Esophagus muscularis mucosa (tissue), 4 donors: ENCODE data around the gene RCOR3. TPM values are rescaled to one million over a fixed set of nuclear protein-coding genes. Genes with fewer than 3 reads are reported as not detected.

Experiments
- DNase-seq: peaks from one replicate; pipeline ENCODE4 v3.0.0-alpha.2; 2017; ENCODE audit errors: extremely low spot score
- H3K27ac ChIP-seq, 4 donors: fragments of 200-600 bp; sonication (generic); replicated peaks in 1 of 4; 1 replicate in 3 of 4; 2 replicates in 1 of 4; pipeline ENCODE4 v1.5.1; 2016 to 2019; ENCODE audit warnings: mild to moderate bottlenecking in 1 of 4
- H3K27me3 ChIP-seq, 4 donors: fragments of 200-600 bp; sonication (generic); one replicate each; pipeline versions ENCODE4 v1.5.1 to v1.6.0; 2016 to 2019
- H3K36me3 ChIP-seq, 4 donors: fragments of 200-600 bp; sonication (generic); one replicate each; pipeline ENCODE4 v1.5.1; 2016 to 2019
- H3K4me1 ChIP-seq, 4 donors: fragments of 200-600 bp; sonication (generic); one replicate each; pipeline ENCODE4 v1.5.1; 2016 to 2019
- H3K4me3 ChIP-seq, 4 donors: fragments of 200-600 bp; sonication (generic); 1 replicate in 2 of 4; 2 replicates in 2 of 4; pipeline ENCODE4 v1.5.1; 2016 to 2019; ENCODE audit warnings: mild to moderate bottlenecking in 4 of 4, moderate library complexity in 1 of 4
- H3K9me3 ChIP-seq, 4 donors: fragments of 200-600 bp; sonication (generic); 1 replicate in 3 of 4; 2 replicates in 1 of 4; pipeline ENCODE4 v1.5.1; 2016 to 2019
- CTCF ChIP-seq, 3 experiments: fragments of 200-600 bp in 2 of 3; fragments of 450-650 bp in 1 of 3; sonication (generic) in 2 of 3; IDR thresholded peaks; one replicate each; pipeline ENCODE4 v1.5.1; 2017 to 2019; ENCODE audit warnings: antibody characterized with exemption in 3 of 3, mild to moderate bottlenecking in 2 of 3, moderate library complexity in 1 of 3
- EP300 ChIP-seq: sonication (generic); formaldehyde crosslinking; IDR thresholded peaks from one replicate; pipeline ENCODE4 v1.6.1; 2017; ENCODE audit warnings: antibody characterized with exemption
- POLR2A ChIP-seq: fragments of 450-650 bp; IDR thresholded peaks from one replicate; pipeline ENCODE4 v1.6.1; 2017; ENCODE audit warnings: antibody characterized with exemption, moderate library complexity, mild to moderate bottlenecking, low read depth
- POLR2AphosphoS5 ChIP-seq, 2 donors: sonication (generic); formaldehyde crosslinking; IDR thresholded peaks; one replicate each; pipeline ENCODE4 v1.6.1; 2017; ENCODE audit warnings: antibody characterized with exemption in 2 of 2
- WGBS: methylation state at CpG from one replicate; pipeline ENCODE4 v1.1.5; 2018; 5-methylcytosine and 5-hydroxymethylcytosine counted together
- intact Hi-C: fragments of 100-400 bp; cut with DNase I; formaldehyde crosslinking; loops from one replicate; pipeline ENCODE4 v1.15.1; 2023
- total RNA-seq, 4 donors: library from RNA; depleted of rRNA; stranded (reverse); fragments of >200 nt; gene quantifications; one replicate each; pipeline versions ENCODE4 v1.1.0 to v1.2.1, GENCODE V29; 2016

The RCOR3 gene
- total RNA-seq, 4 donors from 2014 or later = 21.7 to 38.0 (median 37.7) TPM

GRCh38 chr1:211352465-211352864 lies 93.3 kb downstream of the RCOR3 start:
- Histone ChIP-seq H3K9me3 (no peaks in the 10 kb centered on the region), H3K4me3 (no peak overlapping the region), H3K27me3 (no peaks in the 10 kb centered on the region), H3K27ac (no peak overlapping the region), H3K4me1 (peaks cover 0 to 29% (median 12%) of the 10 kb centered on the region in 4 donors), H3K36me3 (peaks cover 0 to 38% (median 13%) of the 10 kb centered on the region in 4 donors)
- no peak for TF ChIP-seq CTCF (IDR thresholded peaks at IDR 0.05)
- no peak for TF ChIP-seq POLR2A
- no peak for TF ChIP-seq POLR2AphosphoS5 (IDR thresholded peaks at IDR 0.05)
- no peak for TF ChIP-seq EP300
- 96% methylated on average over 2 of the region's 2 CpGs for WGBS
- no peak for DNase-seq
- intact Hi-C loops = no loop called here

- intact Hi-C loops = no loop called here
- peak; percentile 50 to 68 (median 54) for TF ChIP-seq CTCF (IDR thresholded peaks at IDR 0.05)
- TF ChIP-seq POLR2AphosphoS5 (IDR thresholded peaks at IDR 0.05) = no peak
- TF ChIP-seq POLR2A = no peak
- no peak for TF ChIP-seq EP300
- H3K27ac ChIP-seq = no peak overlapping the region
- WGBS = 87% methylated on average over 6 of the region's 8 CpGs
- peaks cover 0 to 43% (median 14%) of the 10 kb centered on the region in 4 donors for H3K36me3 ChIP-seq
- no peak overlapping the region for H3K4me3 ChIP-seq
- no peak for DNase-seq
- H3K4me1 ChIP-seq = peaks cover 0 to 23% (median 6%) of the 10 kb centered on the region in 4 donors
- no peaks in the 10 kb centered on the region for H3K9me3 ChIP-seq
- H3K27me3 ChIP-seq = no peaks in the 10 kb centered on the region
Observed at GRCh38 chr1:211352985-211353515, 93.9 kb downstream of the RCOR3 start.

GRCh38 chr1:211353562-211354212 lies 94.5 kb downstream of the RCOR3 start:
- Histone ChIP-seq H3K36me3 (peaks cover 0 to 44% (median 14%) of the 10 kb centered on the region in 4 donors), H3K4me3 (no peak overlapping the region), H3K27ac (no peak overlapping the region), H3K27me3 (no peaks in the 10 kb centered on the region), H3K4me1 (peaks cover 0 to 17% (median 3%) of the 10 kb centered on the region in 4 donors), H3K9me3 (no peaks in the 10 kb centered on the region)
- TF ChIP-seq CTCF (IDR thresholded peaks at IDR 0.05) (no peak), POLR2AphosphoS5 (IDR thresholded peaks at IDR 0.05) (no peak), POLR2A (no peak), EP300 (no peak)
- WGBS = 8% methylated on average over 1 of the region's 1 CpG
- DNase-seq = peak; percentile 66
- intact Hi-C loops = no loop called here

- Histone ChIP-seq H3K4me1 (peaks cover 0 to 17% (median 3%) of the 10 kb centered on the region in 4 donors), H3K4me3 (no peak overlapping the region), H3K27me3 (no peaks in the 10 kb centered on the region), H3K27ac (no peak overlapping the region), H3K9me3 (no peaks in the 10 kb centered on the region), H3K36me3 (peaks cover 7 to 66% (median 31%) of the 10 kb centered on the region in 4 donors)
- intact Hi-C loops = no loop called here
- WGBS = 95% methylated on average over 4 of the region's 4 CpGs
- TF ChIP-seq POLR2A = no peak
- TF ChIP-seq CTCF (IDR thresholded peaks at IDR 0.05) = no peak
- TF ChIP-seq POLR2AphosphoS5 (IDR thresholded peaks at IDR 0.05) = no peak
- no peak for TF ChIP-seq EP300
- DNase-seq = no peak
Observed at GRCh38 chr1:211355873-211356272, 96.7 kb downstream of the RCOR3 start.
